ENCODE data around the gene NEK7. TPM values are rescaled to one million over a fixed set of nuclear protein-coding genes. Genes with fewer than 3 reads are reported as not detected.

The NEK7 gene
- polyA plus RNA-seq, 1 donor (not counting 4 experiments of a cell fraction or from before 2014, with no cell fraction given) = 56.8 TPM

GRCh38 chr1:198360208-198360729, 203.5 kb downstream of the NEK7 start:
- Histone ChIP-seq H3K4me1 (ENCODE audit: control insufficient read depth, extremely low read depth, insufficient read depth, low read length) (no peaks in the 10 kb centered on the region), H3K9me1 (ENCODE audit: control insufficient read depth, extremely low read depth, insufficient read depth, low read length) (no peaks in the 10 kb centered on the region), H3K79me2 (ENCODE audit: control insufficient read depth, insufficient read depth, low read length) (no peaks in the 10 kb centered on the region), H3K4me2 (ENCODE audit: control insufficient read depth, extremely low read depth, insufficient read depth, low read depth, low read length) (no peak overlapping the region), H3K36me3 (ENCODE audit: control insufficient read depth in 2 of 2, extremely low read depth in 1 of 2, insufficient read depth in 2 of 2, low read length in 2 of 2) (no peaks in the 10 kb centered on the region), H3K9me3 (ENCODE audit: control insufficient read depth, low read depth, low read length) (no peaks in the 10 kb centered on the region), H3K27me3 (ENCODE audit: control insufficient read depth, extremely low read depth, insufficient read depth, low read length) (no peaks in the 10 kb centered on the region), H3K27ac (ENCODE audit: control insufficient read depth, insufficient read depth, low read length) (no peak overlapping the region), H3K4me3 (ENCODE audit: control insufficient read depth in 2 of 3, extremely low read depth in 1 of 3, insufficient read depth in 2 of 3, low read depth in 1 of 3, low read length in 3 of 3) (no peak overlapping the region), H2AFZ (ENCODE audit: control insufficient read depth, low read length) (no peak overlapping the region), H4K20me1 (ENCODE audit: control insufficient read depth, extremely low read depth, insufficient read depth, low read length) (no peaks in the 10 kb centered on the region), H3K9ac (ENCODE audit: control insufficient read depth, extremely low read depth, insufficient read depth, low read length) (no peak overlapping the region)
- no peak for DNase-seq (ENCODE audit: low read depth, low spot score)
- FAIRE-seq = no peak
- TF ChIP-seq CTCF (optimal IDR thresholded peaks at IDR 0.05 in 1 of 3, IDR thresholded peaks at IDR 0.05 in 1 of 3, conservative IDR thresholded peaks at IDR 0.05 in 1 of 3; ENCODE audit: extremely low read depth in 1 of 3, insufficient read depth in 2 of 3, low read length in 3 of 3) (no peak), EZH2 (IDR thresholded peaks at IDR 0.05; ENCODE audit: low read length) (no peak)
- dilution Hi-C loops (cut with MboI; ENCODE audit: extremely low pct_ligation_motif_present, low sequenced_read_pairs) = no loop called here

- Histone ChIP-seq H3K36me3 (ENCODE audit: control insufficient read depth in 2 of 2, extremely low read depth in 1 of 2, insufficient read depth in 2 of 2, low read length in 2 of 2) (no peaks in the 10 kb centered on the region), H2AFZ (ENCODE audit: control insufficient read depth, low read length) (no peak overlapping the region), H3K4me2 (ENCODE audit: control insufficient read depth, extremely low read depth, insufficient read depth, low read depth, low read length) (no peak overlapping the region), H3K27ac (ENCODE audit: control insufficient read depth, insufficient read depth, low read length) (no peak overlapping the region), H3K4me1 (ENCODE audit: control insufficient read depth, extremely low read depth, insufficient read depth, low read length) (no peaks in the 10 kb centered on the region), H3K9ac (ENCODE audit: control insufficient read depth, extremely low read depth, insufficient read depth, low read length) (no peak overlapping the region), H3K4me3 (ENCODE audit: control insufficient read depth in 2 of 3, extremely low read depth in 1 of 3, insufficient read depth in 2 of 3, low read depth in 1 of 3, low read length in 3 of 3) (no peak overlapping the region), H3K27me3 (ENCODE audit: control insufficient read depth, extremely low read depth, insufficient read depth, low read length) (no peaks in the 10 kb centered on the region), H3K79me2 (ENCODE audit: control insufficient read depth, insufficient read depth, low read length) (no peaks in the 10 kb centered on the region), H3K9me3 (ENCODE audit: control insufficient read depth, low read depth, low read length) (no peaks in the 10 kb centered on the region), H4K20me1 (ENCODE audit: control insufficient read depth, extremely low read depth, insufficient read depth, low read length) (no peaks in the 10 kb centered on the region), H3K9me1 (ENCODE audit: control insufficient read depth, extremely low read depth, insufficient read depth, low read length) (no peaks in the 10 kb centered on the region)
- no peak for FAIRE-seq
- no peak for DNase-seq (ENCODE audit: low read depth, low spot score)
- TF ChIP-seq CTCF (optimal IDR thresholded peaks at IDR 0.05 in 1 of 3, IDR thresholded peaks at IDR 0.05 in 1 of 3, conservative IDR thresholded peaks at IDR 0.05 in 1 of 3; ENCODE audit: extremely low read depth in 1 of 3, insufficient read depth in 2 of 3, low read length in 3 of 3) = no peak
- TF ChIP-seq EZH2 (IDR thresholded peaks at IDR 0.05; ENCODE audit: low read length) = no peak
- dilution Hi-C loops (cut with MboI; ENCODE audit: extremely low pct_ligation_motif_present, low sequenced_read_pairs) = no loop called here
These were observed 204.5 kb downstream of the NEK7 start for GRCh38 chr1:198361237-198361767.

Data from keratinocyte (primary cell).